BE2C (cell line): Measurements from ENCODE around the gene SASH1. TPM values are rescaled to one million over a fixed set of nuclear protein-coding genes. Genes with fewer than 3 reads are reported as not detected.

Experiments
- DNase-seq: peaks from one replicate; pipeline ENCODE4 v3.0.0-alpha.2; 2020
- H3K27me3 ChIP-seq: fragments of 250-450 bp; sonication (Bioruptor Pico); 2 replicates; pipeline ENCODE4 v1.5.1; 2020; ENCODE audit warnings: mild to moderate bottlenecking
- H3K36me3 ChIP-seq: fragments of 250-450 bp; sonication (Bioruptor Pico); 2 replicates; pipeline ENCODE4 v1.5.1; 2020; ENCODE audit warnings: mild to moderate bottlenecking
- H3K4me1 ChIP-seq: fragments of 250-450 bp; sonication (Bioruptor Pico); 2 replicates; pipeline ENCODE4 v1.5.1; 2020
- H3K4me3 ChIP-seq: 2 replicates; pipeline ENCODE4 v1.5.1; 2011; ENCODE audit warnings: low read depth, low read length
- H3K9me3 ChIP-seq: fragments of 250-450 bp; sonication (Bioruptor Pico); 2 replicates; pipeline ENCODE4 v1.5.1; 2020
- CTCF ChIP-seq: IDR thresholded peaks from 2 replicates; pipeline ENCODE4 v1.5.1; 2012; ENCODE audit warnings: mild to moderate bottlenecking, low read depth, low read length
- polyA plus RNA-seq: library from polyadenylated mRNA; unstranded; fragments of >200 nt; gene quantifications from one replicate; pipeline ENCODE4 v1.2.1, GENCODE V29; 2012; ENCODE audit warnings: low read depth, missing spikeins; ENCODE audit not compliant: insufficient read length, insufficient read depth

SASH1 gene
- 0.49 TPM for polyA plus RNA-seq

GRCh38 chr6:148342350-148343046, at the start of gene SASH1:
Gene SASH1 (plus strand): TSS chr6:148342838. CDS start chr6:148343068, 230 bp downstream.
- no peaks in the 10 kb centered on the region for H3K36me3 ChIP-seq
- no peak within 1 kb of the TSS for H3K4me3 ChIP-seq
- no peaks in the 10 kb centered on the region for H3K4me1 ChIP-seq
- peaks cover 22% of the 10 kb centered on the region for H3K27me3 ChIP-seq
- no peak for TF ChIP-seq CTCF
- H3K9me3 ChIP-seq = no peaks in the 10 kb centered on the region
- peak; percentile 13 for DNase-seq

- no peaks in the 10 kb centered on the region for H3K27me3 ChIP-seq
- no peak for TF ChIP-seq CTCF
- no peaks in the 10 kb centered on the region for H3K4me1 ChIP-seq
- no peak overlapping the region for H3K4me3 ChIP-seq
- no peaks in the 10 kb centered on the region for H3K36me3 ChIP-seq
- H3K9me3 ChIP-seq = no peaks in the 10 kb centered on the region; the same call in 1 of the 2 replicates
- no peak for DNase-seq
Measured at GRCh38 chr6:148293181-148293995, 49.2 kb upstream of the SASH1 start.

- Histone ChIP-seq H3K9me3 (no peaks in the 10 kb centered on the region; the same call in 1 of the 2 replicates), H3K4me3 (no peak overlapping the region), H3K36me3 (no peaks in the 10 kb centered on the region), H3K4me1 (no peaks in the 10 kb centered on the region), H3K27me3 (no peaks in the 10 kb centered on the region)
- no peak for DNase-seq
- no peak for TF ChIP-seq CTCF
Measured at GRCh38 chr6:148294059-148294458, 48.6 kb upstream of the SASH1 start.

GRCh38 chr6:148295261-148295887, 47.3 kb upstream of the SASH1 start:
- no peaks in the 10 kb centered on the region; the same call in 1 of the 2 replicates for H3K9me3 ChIP-seq
- H3K4me3 ChIP-seq = no peak overlapping the region
- no peaks in the 10 kb centered on the region for H3K4me1 ChIP-seq
- H3K36me3 ChIP-seq = no peaks in the 10 kb centered on the region
- no peak for TF ChIP-seq CTCF
- DNase-seq = no peak
- H3K27me3 ChIP-seq = no peaks in the 10 kb centered on the region

GRCh38 chr6:148296771-148297170, 45.9 kb upstream of the SASH1 start:
- H3K36me3 ChIP-seq = no peaks in the 10 kb centered on the region
- H3K9me3 ChIP-seq = no peaks in the 10 kb centered on the region; the same call in 1 of the 2 replicates
- DNase-seq = no peak

More at GRCh38 chr6:148296771-148297170, 45.9 kb upstream of the SASH1 start:
- H3K4me1 ChIP-seq = no peaks in the 10 kb centered on the region
- no peaks in the 10 kb centered on the region for H3K27me3 ChIP-seq
- no peak overlapping the region for H3K4me3 ChIP-seq
- no peak for TF ChIP-seq CTCF
